Bronchial epithelial cell (primary cell): ENCODE measurements around the gene E2F3. TPM values are rescaled to one million over a fixed set of nuclear protein-coding genes. Genes with fewer than 3 reads are reported as not detected.

Source experiments
- DNase-seq: peaks from one replicate; pipeline ENCODE4 v3.0.0-alpha.2; 2010; ENCODE audit warnings: low read depth
- FAIRE-seq: peaks from 2 replicates; lab custom pipeline; 2011; peaks lifted over from hg19 to GRCh38; lab: Jason Lieb, UNC
- H3K27me3 ChIP-seq: 2 replicates; pipeline ENCODE4 v1.5.1; 2011; ENCODE audit warnings: low read length; ENCODE audit not compliant: control insufficient read depth, insufficient read depth
- H3K36me3 ChIP-seq: 2 replicates; pipeline ENCODE4 v1.5.1; 2011; ENCODE audit warnings: low read length; ENCODE audit not compliant: control insufficient read depth, insufficient read depth
- H3K4me3 ChIP-seq: 2 replicates; pipeline ENCODE4 v1.5.1; 2011; ENCODE audit warnings: mild to moderate bottlenecking, low read depth, low read length, control low read depth
- CTCF ChIP-seq: IDR thresholded peaks from 2 replicates; pipeline ENCODE4 v1.5.1; 2011; ENCODE audit warnings: mild to moderate bottlenecking, moderate library complexity, low read length, control low read depth, inconsistent platforms; ENCODE audit not compliant: insufficient read depth, severe bottlenecking
- total RNA-seq: library from RNA; depleted of rRNA; stranded (reverse); fragments of >200 nt; gene quantifications from 2 replicates; pipeline ENCODE4 v1.2.1, GENCODE V29; 2014

Gene E2F3
- total RNA-seq, 1 donor from 2014 or later = 2.6 TPM

DNA sequence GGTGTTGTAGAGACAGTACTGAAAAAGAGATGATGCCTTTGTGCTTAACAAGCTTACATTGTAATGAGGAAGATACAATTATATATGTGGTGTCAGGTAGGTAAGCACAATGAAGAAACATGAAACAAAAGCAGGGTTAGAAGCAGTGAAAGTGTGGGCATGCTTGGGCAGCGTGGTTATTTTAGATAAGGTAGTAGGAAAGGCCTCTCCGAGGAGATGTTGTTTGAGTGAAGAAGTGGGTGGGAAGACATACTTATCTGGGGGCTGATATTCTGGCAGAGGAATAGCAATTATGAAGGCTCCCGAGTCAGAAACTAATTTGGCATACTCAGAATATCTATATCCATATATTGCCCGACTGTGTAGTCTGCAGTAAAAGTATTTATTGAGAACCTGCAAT lies 137.2 kb downstream of the E2F3 start:
- DNase-seq (no peak), FAIRE-seq (no peak)
- no peak for TF ChIP-seq CTCF
- H3K27me3 ChIP-seq = no peaks in the 10 kb centered on the region
- no peaks in the 10 kb centered on the region for H3K36me3 ChIP-seq
- H3K4me3 ChIP-seq = no peak overlapping the region

- DNase-seq (no peak), FAIRE-seq (no peak)
- no peak for TF ChIP-seq CTCF
- no peak overlapping the region for H3K4me3 ChIP-seq
- H3K27me3 ChIP-seq = no peaks in the 10 kb centered on the region
- no peaks in the 10 kb centered on the region for H3K36me3 ChIP-seq
Measured at GRCh38 chr6:20539387-20539786, 137.7 kb downstream of the E2F3 start.

DNA sequence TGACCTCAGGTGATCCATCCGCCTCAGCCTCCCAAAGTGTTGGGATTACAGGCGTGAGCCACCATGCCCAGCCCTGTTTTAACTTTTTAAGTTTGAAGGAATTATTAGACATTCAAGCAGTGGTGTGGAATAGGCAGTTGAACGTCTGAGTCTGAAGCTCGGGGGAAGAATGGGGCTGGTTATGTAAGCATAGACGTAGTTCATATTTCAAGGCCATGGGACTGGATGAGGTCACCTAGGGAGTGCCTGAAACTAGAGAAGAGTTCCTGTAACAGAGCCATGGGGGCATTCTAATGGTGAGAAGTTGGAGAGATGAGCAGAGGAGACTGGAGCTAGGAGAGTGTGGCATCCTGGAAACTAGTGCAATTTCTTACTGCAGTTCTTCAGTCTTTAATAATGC lies 139.0 kb downstream of the E2F3 start:
- FAIRE-seq (no peak), DNase-seq (peak; percentile 69)
- TF ChIP-seq CTCF = no peak
- Histone ChIP-seq H3K36me3 (no peaks in the 10 kb centered on the region), H3K27me3 (no peaks in the 10 kb centered on the region), H3K4me3 (no peak overlapping the region)

GRCh38 chr6:20541382-20541781 lies 139.7 kb downstream of the E2F3 start:
- no peak for TF ChIP-seq CTCF
- FAIRE-seq (no peak), DNase-seq (no peak)
- H3K27me3 ChIP-seq = no peaks in the 10 kb centered on the region
- no peak overlapping the region for H3K4me3 ChIP-seq
- H3K36me3 ChIP-seq = no peaks in the 10 kb centered on the region

- H3K27me3 ChIP-seq = no peaks in the 10 kb centered on the region
- no peak for TF ChIP-seq CTCF
- no peaks in the 10 kb centered on the region for H3K36me3 ChIP-seq
- H3K4me3 ChIP-seq = no peak overlapping the region
- peak; percentile 97 for FAIRE-seq
- DNase-seq = peak; percentile 100
Measured at GRCh38 chr6:20542927-20543602, 141.4 kb downstream of the E2F3 start.

Other genes with a start within 250 kb of the E2F3 start
- 16.3 and 18.8 TPM in 2 replicates for gene MBOAT1, start 189.4 kb upstream of the E2F3 start, total RNA-seq
- 13.4 and 16.9 TPM in 2 replicates for gene CDKAL1, start 132.6 kb downstream of the E2F3 start, total RNA-seq